ENCODE results near the gene HIPK1. TPM values are rescaled to one million over a fixed set of nuclear protein-coding genes. Genes with fewer than 3 reads are reported as not detected.
"Not testable (repeated sequence)": the region's sequence is repeated elsewhere in the genome, so short reads cannot be mapped to it uniquely, and the experiment has no call there.

HIPK1 gene
- total RNA-seq, 1 donor from 2014 or later = 41.0 TPM

GRCh38 chr1:114002492-114003239 lies 73.5 kb downstream of the HIPK1 start:
- Mint-ChIP-seq H3K27ac (ENCODE audit: unreplicated experiment) (peak overlapping the region; percentile 75), H3K36me3 (ENCODE audit: unreplicated experiment) (no peaks in the 10 kb centered on the region), H3K4me1 (ENCODE audit: low read depth, unreplicated experiment) (peaks cover 14% of the 10 kb centered on the region), H3K4me3 (ENCODE audit: unreplicated experiment) (peak overlapping the region; percentile 18), H3K9me3 (ENCODE audit: unreplicated experiment) (peaks cover 7% of the 10 kb centered on the region), H3K27me3 (ENCODE audit: unreplicated experiment) (peaks cover 1% of the 10 kb centered on the region)
- TF ChIP-seq CTCF (IDR thresholded peaks at IDR 0.05; ENCODE audit: partially characterized antibody, unreplicated experiment) = no peak
- peak; percentile 30 for DNase-seq

- H3K9me3 Mint-ChIP-seq (ENCODE audit: unreplicated experiment) = peaks cover 7% of the 10 kb centered on the region
- H3K36me3 Mint-ChIP-seq (ENCODE audit: unreplicated experiment) = no peaks in the 10 kb centered on the region
- no peak for TF ChIP-seq CTCF (IDR thresholded peaks at IDR 0.05; ENCODE audit: partially characterized antibody, unreplicated experiment)
- H3K27me3 Mint-ChIP-seq (ENCODE audit: unreplicated experiment) = peaks cover 1% of the 10 kb centered on the region
- DNase-seq = no peak
- peak overlapping the region; percentile 18 for H3K4me3 Mint-ChIP-seq (ENCODE audit: unreplicated experiment)
- H3K27ac Mint-ChIP-seq (ENCODE audit: unreplicated experiment) = no peak overlapping the region
- H3K4me1 Mint-ChIP-seq (ENCODE audit: low read depth, unreplicated experiment) = peaks cover 14% of the 10 kb centered on the region
These were observed 74.3 kb downstream of the HIPK1 start for GRCh38 chr1:114003431-114003830.

GRCh38 chr1:114006825-114007224 lies 77.7 kb downstream of the HIPK1 start:
- H3K27me3 Mint-ChIP-seq (ENCODE audit: unreplicated experiment); H3K36me3 Mint-ChIP-seq (ENCODE audit: unreplicated experiment); H3K9me3 Mint-ChIP-seq (ENCODE audit: unreplicated experiment); H3K4me3 Mint-ChIP-seq (ENCODE audit: unreplicated experiment); DNase-seq: not testable (repeated sequence)
- Mint-ChIP-seq H3K4me1 (ENCODE audit: low read depth, unreplicated experiment) (peaks cover 13% of the 10 kb centered on the region), H3K27ac (ENCODE audit: unreplicated experiment) (peak overlapping the region; percentile 16)

GRCh38 chr1:114008480-114008941 lies 79.4 kb downstream of the HIPK1 start:
- no peak for TF ChIP-seq CTCF (IDR thresholded peaks at IDR 0.05; ENCODE audit: partially characterized antibody, unreplicated experiment)
- Mint-ChIP-seq H3K36me3 (ENCODE audit: unreplicated experiment) (no peaks in the 10 kb centered on the region), H3K4me1 (ENCODE audit: low read depth, unreplicated experiment) (peaks cover 2% of the 10 kb centered on the region), H3K9me3 (ENCODE audit: unreplicated experiment) (peaks cover 5% of the 10 kb centered on the region), H3K4me3 (ENCODE audit: unreplicated experiment) (no peak overlapping the region), H3K27me3 (ENCODE audit: unreplicated experiment) (no peaks in the 10 kb centered on the region), H3K27ac (ENCODE audit: unreplicated experiment) (no peak overlapping the region)
- no peak for DNase-seq

- TF ChIP-seq CTCF (IDR thresholded peaks at IDR 0.05; ENCODE audit: partially characterized antibody, unreplicated experiment) = no peak
- Mint-ChIP-seq H3K4me3 (ENCODE audit: unreplicated experiment) (no peak overlapping the region), H3K27ac (ENCODE audit: unreplicated experiment) (no peak overlapping the region), H3K9me3 (ENCODE audit: unreplicated experiment) (peaks cover 3% of the 10 kb centered on the region), H3K36me3 (ENCODE audit: unreplicated experiment) (no peaks in the 10 kb centered on the region), H3K27me3 (ENCODE audit: unreplicated experiment) (no peaks in the 10 kb centered on the region), H3K4me1 (ENCODE audit: low read depth, unreplicated experiment) (no peaks in the 10 kb centered on the region)
- no peak for DNase-seq
These were observed 79.9 kb downstream of the HIPK1 start for GRCh38 chr1:114008993-114009392.
